Mesenchymal stem cell (in vitro differentiated cells and primary cell): ENCODE measurements around the gene AP4E1.

Experiments used
- DNase-seq: peaks from one replicate; pipeline ENCODE4 v3.0.0-alpha.2; 2013
- H2AFZ ChIP-seq: one replicate; pipeline ENCODE4 v1.6.1; 2013; ENCODE audit warnings: low read depth, mild to moderate bottlenecking, control low read depth, inconsistent platforms, low read length, moderate library complexity
- H2AK5ac ChIP-seq: 2 replicates; pipeline ENCODE4 v1.6.1; 2013; ENCODE audit warnings: low read length, moderate library complexity, mild to moderate bottlenecking, inconsistent platforms; ENCODE audit not compliant: severe bottlenecking
- H2BK120ac ChIP-seq: one replicate; pipeline ENCODE4 v1.6.1; 2013; ENCODE audit warnings: low read depth, mild to moderate bottlenecking, inconsistent platforms, low read length, moderate library complexity
- H2BK12ac ChIP-seq, 2 experiments: one replicate each; pipeline ENCODE4 v1.6.1; 2013; ENCODE audit warnings: inconsistent platforms in 2 of 2, low read length in 2 of 2, mild to moderate bottlenecking in 2 of 2, moderate library complexity in 2 of 2, control low read depth in 1 of 2
- H2BK15ac ChIP-seq: one replicate; pipeline ENCODE4 v1.6.1; 2013; ENCODE audit warnings: mild to moderate bottlenecking, low read depth, inconsistent platforms; ENCODE audit not compliant: poor library complexity, severe bottlenecking
- H2BK5ac ChIP-seq: 2 replicates; pipeline ENCODE4 v1.6.1; 2013; ENCODE audit warnings: low read depth, mild to moderate bottlenecking, low read length, control low read depth, inconsistent platforms; ENCODE audit not compliant: poor library complexity, severe bottlenecking
- H3K14ac ChIP-seq, 2 experiments: one replicate each; pipeline ENCODE4 v1.6.1; 2013; ENCODE audit warnings: inconsistent platforms in 2 of 2, low read length in 2 of 2, control low read depth in 1 of 2, mild to moderate bottlenecking in 1 of 2, moderate library complexity in 1 of 2
- H3K18ac ChIP-seq, 2 experiments: one replicate each; pipeline ENCODE4 v1.6.1; 2013; ENCODE audit warnings: inconsistent platforms in 2 of 2, low read length in 2 of 2, control low read depth in 1 of 2, low read depth in 1 of 2, mild to moderate bottlenecking in 1 of 2
- H3K23ac ChIP-seq, 2 experiments: one replicate each; pipeline ENCODE4 v1.6.1; 2013; ENCODE audit warnings: inconsistent platforms in 2 of 2, low read length in 2 of 2, mild to moderate bottlenecking in 2 of 2, moderate library complexity in 2 of 2, control low read depth in 1 of 2
- H3K27ac ChIP-seq: 2 replicates; pipeline ENCODE4 v1.5.1; 2013; ENCODE audit warnings: mild to moderate bottlenecking, moderate library complexity, low read length, control low read depth, inconsistent platforms; ENCODE audit not compliant: poor library complexity, severe bottlenecking
- H3K27me3 ChIP-seq, 2 experiments: 2 replicates each; pipeline versions ENCODE4 v1.6.1 to v1.7.0; 2013; ENCODE audit warnings: low read length in 2 of 2, mild to moderate bottlenecking in 2 of 2, moderate library complexity in 2 of 2, control low read depth in 1 of 2, inconsistent platforms in 1 of 2; ENCODE audit not compliant: control insufficient read depth in 1 of 2, insufficient read depth in 1 of 2
- H3K36me3 ChIP-seq, 2 experiments: 2 replicates each; pipeline versions ENCODE4 v1.6.1 to v1.7.0; 2013; ENCODE audit warnings: low read length in 2 of 2, control low read depth in 1 of 2, inconsistent platforms in 1 of 2, low read depth in 1 of 2, mild to moderate bottlenecking in 1 of 2; ENCODE audit not compliant: insufficient read depth in 2 of 2, control insufficient read depth in 1 of 2
- H3K4ac ChIP-seq, 2 experiments: one replicate each; pipeline ENCODE4 v1.6.1; 2013; ENCODE audit warnings: inconsistent platforms in 2 of 2, low read length in 2 of 2, mild to moderate bottlenecking in 2 of 2, moderate library complexity in 2 of 2, control low read depth in 1 of 2, low read depth in 1 of 2
- H3K4me1 ChIP-seq: 2 replicates; pipeline ENCODE4 v1.6.1; 2013; ENCODE audit warnings: low read depth, low read length, control low read depth; ENCODE audit not compliant: control insufficient read depth, insufficient read depth
- H3K4me2 ChIP-seq: 2 replicates; pipeline ENCODE4 v1.6.1; 2013; ENCODE audit warnings: low read length, mild to moderate bottlenecking, inconsistent platforms; ENCODE audit not compliant: poor library complexity, severe bottlenecking
- H3K4me3 ChIP-seq, 2 experiments: 2 replicates each; pipeline versions ENCODE4 v1.5.1 to v1.7.0; 2013; ENCODE audit warnings: low read length in 2 of 2, mild to moderate bottlenecking in 2 of 2, control low read depth in 1 of 2, low read depth in 1 of 2; ENCODE audit not compliant: insufficient read depth in 1 of 2
- H3K79me1 ChIP-seq: replicated peaks from 2 replicates; pipeline ENCODE4 v1.6.1; 2013; ENCODE audit warnings: mild to moderate bottlenecking, control low read depth, low read length, inconsistent platforms; ENCODE audit not compliant: poor library complexity, severe bottlenecking
- H3K9ac ChIP-seq: 2 replicates; pipeline ENCODE4 v1.7.0; 2013; ENCODE audit warnings: mild to moderate bottlenecking, low read length, moderate library complexity
- H3K9me3 ChIP-seq: 2 replicates; pipeline ENCODE4 v1.7.0; 2013; ENCODE audit warnings: mild to moderate bottlenecking, low read length; ENCODE audit not compliant: control insufficient read depth
- H4K8ac ChIP-seq: one replicate; pipeline ENCODE4 v1.6.1; 2013; ENCODE audit warnings: inconsistent platforms, mild to moderate bottlenecking, low read length, moderate library complexity
- H4K91ac ChIP-seq: one replicate; pipeline ENCODE4 v1.6.1; 2013; ENCODE audit warnings: mild to moderate bottlenecking, low read length, inconsistent platforms
- WGBS: methylation state at CpG from one replicate; pipeline ENCODE4 v1.1.7; 2013; ENCODE audit warnings: mixed read lengths; 5-methylcytosine and 5-hydroxymethylcytosine counted together

AP4E1 gene

DNA sequence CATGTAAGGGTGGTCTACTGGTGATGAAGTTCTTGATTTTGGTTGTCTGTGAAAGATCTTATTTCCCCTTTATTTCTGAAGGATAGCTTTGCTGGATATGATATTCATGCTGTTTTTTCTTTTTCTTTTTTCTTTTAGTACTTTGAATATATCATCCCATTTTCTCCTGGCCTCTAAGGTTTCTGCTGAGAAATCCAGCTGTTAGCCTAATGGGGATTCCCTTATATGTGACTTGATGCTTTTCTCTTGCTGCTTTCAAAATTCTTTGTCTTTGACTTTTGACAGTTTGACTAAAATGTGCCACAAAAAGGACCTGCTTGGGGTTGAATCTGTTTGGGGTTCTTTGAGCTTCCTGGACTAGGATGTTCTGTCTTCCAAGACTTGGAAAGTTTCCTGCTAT is 62.6 kb downstream of the AP4E1 start:
- H4K8ac ChIP-seq, result no peak overlapping the region
- H3K4ac ChIP-seq, result no peak overlapping the region
- no peak overlapping the region for H2AFZ ChIP-seq
- no peak overlapping the region for H2BK15ac ChIP-seq
- H3K4me2 ChIP-seq, result no peak overlapping the region
- H2BK12ac ChIP-seq, result no peak overlapping the region
- peaks cover 42% of the 10 kb centered on the region for H3K9me3 ChIP-seq
- peaks cover 9% of the 10 kb centered on the region for H3K79me1 ChIP-seq
- H3K36me3 ChIP-seq, result peaks cover 18 to 76% of the 10 kb centered on the region in 2 experiments
- no peak overlapping the region for H3K14ac ChIP-seq
- H2AK5ac ChIP-seq, result no peak overlapping the region
- H3K23ac ChIP-seq, result no peak overlapping the region
- no peak overlapping the region for H3K18ac ChIP-seq
- H3K9ac ChIP-seq, result no peak overlapping the region
- DNase-seq, result no peak
- H2BK120ac ChIP-seq, result no peak overlapping the region
- H3K4me3 ChIP-seq, result no peak overlapping the region
- no peak overlapping the region for H3K27ac ChIP-seq
- no peak overlapping the region for H2BK5ac ChIP-seq
- H3K4me1 ChIP-seq, result no peaks in the 10 kb centered on the region
- H4K91ac ChIP-seq, result no peak overlapping the region
- no peaks in the 10 kb centered on the region for H3K27me3 ChIP-seq

DNA sequence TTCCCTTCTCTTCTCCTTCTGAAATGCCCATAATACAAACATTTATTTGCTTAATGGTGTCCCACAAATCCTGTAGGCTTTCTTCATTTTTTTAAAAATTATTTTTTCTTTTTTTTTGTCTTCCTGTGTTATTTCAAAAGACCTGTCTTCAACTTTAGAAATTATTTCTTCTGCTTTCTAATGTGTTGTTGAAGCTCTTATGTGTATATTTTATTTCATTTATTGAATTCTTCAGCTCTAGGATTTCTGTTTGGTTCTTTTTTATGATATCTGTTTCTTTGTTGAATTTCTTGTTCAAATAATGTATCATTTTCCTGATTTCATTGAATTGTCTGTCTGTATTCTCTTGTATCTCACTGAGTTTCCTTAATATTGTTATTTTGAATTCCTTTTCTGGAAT is 63.1 kb downstream of the AP4E1 start:
- H2AFZ ChIP-seq, result no peak overlapping the region
- no peak overlapping the region for H2BK12ac ChIP-seq
- H3K4me3 ChIP-seq, result no peak overlapping the region
- H3K14ac ChIP-seq, result no peak overlapping the region
- H2BK120ac ChIP-seq, result no peak overlapping the region
- peaks cover 18 to 76% of the 10 kb centered on the region in 2 experiments for H3K36me3 ChIP-seq
- H3K9ac ChIP-seq, result no peak overlapping the region
- H3K4me1 ChIP-seq, result no peaks in the 10 kb centered on the region
- H2BK15ac ChIP-seq, result no peak overlapping the region
- no peak overlapping the region for H4K8ac ChIP-seq
- no peak overlapping the region for H3K27ac ChIP-seq
- H3K23ac ChIP-seq, result no peak overlapping the region
- DNase-seq, result no peak
- no peak overlapping the region for H2BK5ac ChIP-seq
- no peak overlapping the region for H3K18ac ChIP-seq
- no peak overlapping the region for H2AK5ac ChIP-seq
- H4K91ac ChIP-seq, result no peak overlapping the region
- H3K9me3 ChIP-seq, result peaks cover 42% of the 10 kb centered on the region
- peaks cover 9% of the 10 kb centered on the region for H3K79me1 ChIP-seq
- no peaks in the 10 kb centered on the region for H3K27me3 ChIP-seq
- no peak overlapping the region for H3K4ac ChIP-seq
- no peak overlapping the region for H3K4me2 ChIP-seq

DNA sequence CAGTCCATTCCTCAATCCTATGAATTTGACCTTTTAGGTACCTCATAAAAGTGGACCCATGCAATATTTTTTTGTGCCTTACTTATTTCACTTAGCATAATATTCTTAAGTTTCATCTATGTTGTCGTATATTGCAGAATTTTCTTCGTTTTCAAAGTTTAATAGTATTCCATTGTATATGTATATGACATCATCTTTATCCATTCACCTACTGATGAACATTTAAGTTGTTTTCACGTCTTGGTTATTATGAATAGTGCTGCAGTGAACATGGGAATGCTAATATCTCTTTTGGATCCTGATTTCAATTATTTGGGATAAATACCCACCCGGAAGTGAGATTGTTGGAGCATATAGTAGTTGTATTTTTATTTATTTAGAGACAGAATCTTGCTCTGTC is 65.1 kb downstream of the AP4E1 start:
- no peak overlapping the region for H4K91ac ChIP-seq
- no peak overlapping the region for H3K4ac ChIP-seq
- no peaks in the 10 kb centered on the region for H3K4me1 ChIP-seq
- no peaks in the 10 kb centered on the region for H3K27me3 ChIP-seq
- WGBS, result 75% methylated on average over 2 of the region's 4 CpGs
- H3K9ac ChIP-seq, result no peak overlapping the region
- no peak overlapping the region for H2BK12ac ChIP-seq
- no peak overlapping the region for H3K23ac ChIP-seq
- H3K27ac ChIP-seq, result no peak overlapping the region
- H2BK120ac ChIP-seq, result no peak overlapping the region
- H2BK5ac ChIP-seq, result no peak overlapping the region
- H2BK15ac ChIP-seq, result no peak overlapping the region
- no peak overlapping the region for H3K18ac ChIP-seq
- peaks cover 12% of the 10 kb centered on the region for H3K79me1 ChIP-seq
- H2AK5ac ChIP-seq, result no peak overlapping the region
- no peak overlapping the region for H2AFZ ChIP-seq
- H3K14ac ChIP-seq, result no peak overlapping the region
- H3K9me3 ChIP-seq, result peaks cover 42% of the 10 kb centered on the region
- H3K36me3 ChIP-seq, result peaks cover 13 to 67% of the 10 kb centered on the region in 2 experiments
- H3K4me3 ChIP-seq, result no peak overlapping the region
- no peak for DNase-seq
- no peak overlapping the region for H4K8ac ChIP-seq
- H3K4me2 ChIP-seq, result no peak overlapping the region

DNA sequence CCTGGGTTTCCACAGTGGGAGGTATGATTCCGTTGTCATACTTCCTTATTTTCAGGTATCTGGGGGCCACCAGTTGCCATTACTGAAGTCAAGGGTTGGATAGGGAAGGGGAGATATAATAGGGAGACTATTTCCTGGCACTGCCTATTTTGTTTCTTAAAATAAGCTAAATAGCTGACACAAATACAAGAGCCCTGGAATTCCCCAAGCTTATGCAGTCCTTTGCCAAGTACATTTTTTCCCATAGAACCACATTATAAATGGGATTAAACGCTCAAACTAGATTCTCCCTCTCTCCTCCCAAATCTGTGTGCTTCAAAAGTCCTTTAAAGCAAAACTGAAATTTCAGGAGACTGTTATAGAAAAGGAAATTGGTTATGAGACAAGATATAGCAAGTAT is 68.7 kb downstream of the AP4E1 start:
- H3K4me2 ChIP-seq, result no peak overlapping the region
- WGBS, result 100% methylated on average over 2 of the region's 2 CpGs
- no peak overlapping the region for H3K9ac ChIP-seq
- no peak overlapping the region for H3K4me3 ChIP-seq
- no peak overlapping the region for H4K91ac ChIP-seq
- H3K4ac ChIP-seq, result no peak overlapping the region
- no peak overlapping the region for H2AK5ac ChIP-seq
- H3K18ac ChIP-seq, result no peak overlapping the region
- H2BK120ac ChIP-seq, result no peak overlapping the region
- no peaks in the 10 kb centered on the region for H3K4me1 ChIP-seq
- no peak overlapping the region for H3K27ac ChIP-seq
- H2AFZ ChIP-seq, result no peak overlapping the region
- no peak overlapping the region for H4K8ac ChIP-seq
- no peak overlapping the region for H2BK15ac ChIP-seq
- no peak overlapping the region for H2BK5ac ChIP-seq
- H2BK12ac ChIP-seq, result no peak overlapping the region
- no peak overlapping the region for H3K14ac ChIP-seq
- peaks cover 12% of the 10 kb centered on the region for H3K9me3 ChIP-seq
- no peak for DNase-seq
- H3K36me3 ChIP-seq, result peaks cover 20 to 63% of the 10 kb centered on the region in 2 experiments
- no peaks in the 10 kb centered on the region for H3K27me3 ChIP-seq
- H3K23ac ChIP-seq, result no peak overlapping the region
- peaks cover 18% of the 10 kb centered on the region for H3K79me1 ChIP-seq
